ENCODE results near the gene INPP5B. TPM values are rescaled to one million over a fixed set of nuclear protein-coding genes. Genes with fewer than 3 reads are reported as not detected.

Gene INPP5B
- total RNA-seq, 2 experiments from 2014 or later = 26.3 to 26.7 TPM

Other genes with a start within 250 kb of the INPP5B start
- gene EPHA10, start 181.9 kb downstream of the INPP5B start, total RNA-seq = not detected
- 1 to 10 TPM; 1.7 to 1.8 TPM for gene MANEAL, start 153.2 kb downstream of the INPP5B start, total RNA-seq
- 10 to 100 TPM; 17.3 to 18.3 TPM for gene C1orf122, start 139.3 kb downstream of the INPP5B start, total RNA-seq
- gene YRDC, start 138.8 kb downstream of the INPP5B start, total RNA-seq = 10 to 100 TPM; 16.4 to 16.8 TPM
- 10 to 100 TPM; 27.5 to 28.8 TPM for gene MTF1, start 87.5 kb downstream of the INPP5B start, total RNA-seq
- gene SF3A3, start 43.0 kb upstream of the INPP5B start, total RNA-seq = 10 to 100 TPM; 72.1 to 74.3 TPM
- 1 to 10 TPM; 9.1 to 9.8 TPM for gene FHL3, start 58.5 kb upstream of the INPP5B start, total RNA-seq
- 10 to 100 TPM; 29.1 to 33.2 TPM for gene UTP11, start 65.7 kb upstream of the INPP5B start, total RNA-seq
- not detected for gene POU3F1, start 99.7 kb upstream of the INPP5B start, total RNA-seq

All from activated CD4-positive, alpha-beta memory T cell treated with anti-CD3 and anti-CD28 coated beads, Interleukin-2, amount 10 ng/mL, durations not matched to agents 7 days and 5 days (primary cell).